Measurements from ENCODE around the gene ABAT. TPM values are rescaled to one million over a fixed set of nuclear protein-coding genes. Genes with fewer than 3 reads are reported as not detected.

The ABAT gene
- total and polyA plus RNA-seq, 7 donors = 0.55 to 1.7 (median 0.79) TPM

GRCh38 chr16:8735574-8735973 lies 61.2 kb downstream of the ABAT start:
- H3K27ac ChIP-seq = no peak overlapping the region
- H3K9me3 ChIP-seq = no peaks in the 10 kb centered on the region
- no peak for TF ChIP-seq CTCF (IDR thresholded peaks at IDR 0.05)
- WGBS, 3 donors = 94 to 98% (median 95%) methylated on average over 5 of the region's 5 CpGs
- H3K4me3 ChIP-seq = no peak overlapping the region
- ATAC-seq (no peak), DNase-seq (no peak)
- no peaks in the 10 kb centered on the region for H3K4me1 ChIP-seq
- no peaks in the 10 kb centered on the region for H3K27me3 ChIP-seq (ENCODE audit: insufficient read depth in 3 of 3, low read length in 2 of 3)
- H3K36me3 ChIP-seq (ENCODE audit: insufficient read depth in 1 of 2, low read depth in 1 of 2) = no peaks in the 10 kb centered on the region
- intact Hi-C loops (cut with DNase I) = no loop called here

- no peaks in the 10 kb centered on the region for H3K27me3 ChIP-seq (ENCODE audit: insufficient read depth in 3 of 3, low read length in 2 of 3)
- DNase-seq = no peak
- intact Hi-C loops (cut with DNase I) = no loop called here
- no peaks in the 10 kb centered on the region for H3K36me3 ChIP-seq (ENCODE audit: insufficient read depth in 1 of 2, low read depth in 1 of 2)
- H3K9me3 ChIP-seq = no peaks in the 10 kb centered on the region
- no peak for TF ChIP-seq CTCF (IDR thresholded peaks at IDR 0.05)
- no peak overlapping the region for H3K27ac ChIP-seq
- WGBS, 3 donors = 60 to 76% (median 65%) methylated on average over 9 of the region's 9 CpGs
- ATAC-seq = no peak
- no peaks in the 10 kb centered on the region for H3K4me1 ChIP-seq
- no peak overlapping the region for H3K4me3 ChIP-seq
These were observed 61.8 kb downstream of the ABAT start for GRCh38 chr16:8736123-8736668.

- H3K27me3 ChIP-seq (ENCODE audit: insufficient read depth in 3 of 3, low read length in 2 of 3) = no peaks in the 10 kb centered on the region
- DNase-seq = no peak
- WGBS, 3 donors = 83 to 95% (median 90%) methylated on average over 6 of the region's 6 CpGs
- no peaks in the 10 kb centered on the region for H3K9me3 ChIP-seq
- no peaks in the 10 kb centered on the region for H3K4me1 ChIP-seq
- H3K36me3 ChIP-seq (ENCODE audit: insufficient read depth in 1 of 2, low read depth in 1 of 2) = no peaks in the 10 kb centered on the region
- intact Hi-C loops (cut with DNase I) = no loop called here
- no peak for ATAC-seq
- H3K27ac ChIP-seq = no peak overlapping the region
- H3K4me3 ChIP-seq = no peak overlapping the region
- no peak for TF ChIP-seq CTCF (IDR thresholded peaks at IDR 0.05)
These were observed 64.7 kb downstream of the ABAT start for GRCh38 chr16:8739151-8739550.

- Histone ChIP-seq H3K4me3 (no peak overlapping the region), H3K9me3 (no peaks in the 10 kb centered on the region), H3K4me1 (no peaks in the 10 kb centered on the region), H3K27me3 (ENCODE audit: insufficient read depth in 3 of 3, low read length in 2 of 3) (no peaks in the 10 kb centered on the region), H3K27ac (no peak overlapping the region), H3K36me3 (ENCODE audit: insufficient read depth in 1 of 2, low read depth in 1 of 2) (no peaks in the 10 kb centered on the region)
- intact Hi-C loops (cut with DNase I) = no loop called here
- no peak for TF ChIP-seq CTCF (IDR thresholded peaks at IDR 0.05)
- DNase-seq (no peak), ATAC-seq (no peak)
- 72 to 78% (median 77%) methylated on average over 13 of the region's 13 CpGs for WGBS, 3 donors
These were observed 65.7 kb downstream of the ABAT start for GRCh38 chr16:8739989-8740704.
